Endometrium (tissue), 2 donors: ENCODE measurements around the gene APOH.

Source experiments
- FAIRE-seq: peaks from 2 replicates; lab custom pipeline; 2012; peaks lifted over from hg19 to GRCh38; lab: Jason Lieb, UNC
- donor health status: control.
- donor health status: control.

The APOH gene

DNA sequence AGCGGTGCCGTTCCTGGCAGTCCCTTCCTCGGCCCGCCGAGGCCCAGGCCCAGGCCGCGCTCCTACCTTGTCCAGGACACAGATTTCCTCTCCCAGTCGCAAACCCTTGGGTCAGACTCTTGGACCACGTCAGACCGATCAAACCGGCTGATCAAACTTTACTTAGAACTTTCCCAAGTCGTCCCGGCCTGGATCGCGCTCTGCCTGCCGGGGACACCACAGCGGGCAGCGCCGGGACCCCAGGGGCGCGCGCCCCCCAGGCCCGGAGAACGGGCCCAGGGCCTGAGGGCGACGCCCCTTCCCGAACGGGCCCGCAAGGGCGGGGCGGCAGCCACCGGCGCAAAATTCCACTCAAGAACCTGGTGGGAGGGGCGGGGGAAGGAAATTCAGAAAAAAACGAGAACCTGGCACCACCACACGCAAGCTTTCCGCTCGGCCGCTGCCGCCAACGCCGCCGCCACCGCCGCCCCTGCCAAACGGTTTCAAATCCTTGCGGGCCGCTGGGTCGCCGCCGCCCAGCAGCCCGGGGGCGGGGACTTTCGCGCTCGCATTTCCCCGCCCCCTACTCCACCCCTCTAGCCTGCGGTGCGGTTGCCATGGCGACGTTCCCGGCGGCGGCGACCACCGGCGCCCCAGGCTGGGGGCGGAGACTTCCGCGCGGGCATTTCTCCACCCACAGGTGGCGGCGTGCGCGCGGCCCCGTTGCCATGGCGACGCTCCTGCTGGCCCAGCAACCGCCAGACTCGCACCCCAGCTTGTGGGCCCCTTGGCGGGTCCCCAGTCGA is 37.4 kb downstream of the APOH start, which contains the start of gene CEP112:
CEP112 (minus strand) TSS at position 541 of the 785 bp plus-strand sequence.
- no peak for FAIRE-seq

- FAIRE-seq = no peak
Observed at GRCh38 chr17:66190738-66191592, 38.2 kb downstream of the APOH start.

- no peak for FAIRE-seq
Observed at GRCh38 chr17:66187718-66188117, 41.5 kb downstream of the APOH start.

- FAIRE-seq = no peak
Observed at GRCh38 chr17:66185862-66186261, 43.4 kb downstream of the APOH start.

GRCh38 chr17:66184392-66184791 is 44.8 kb downstream of the APOH start:
- FAIRE-seq = no peak

- FAIRE-seq = no peak
Observed at GRCh38 chr17:66183529-66183928, 45.7 kb downstream of the APOH start.

GRCh38 chr17:66178642-66179041 is 50.6 kb downstream of the APOH start:
- no peak for FAIRE-seq

- FAIRE-seq = no peak
Observed at GRCh38 chr17:66177048-66177447, 52.2 kb downstream of the APOH start.

GRCh38 chr17:66175892-66176291 is 53.3 kb downstream of the APOH start:
- no peak for FAIRE-seq

DNA sequence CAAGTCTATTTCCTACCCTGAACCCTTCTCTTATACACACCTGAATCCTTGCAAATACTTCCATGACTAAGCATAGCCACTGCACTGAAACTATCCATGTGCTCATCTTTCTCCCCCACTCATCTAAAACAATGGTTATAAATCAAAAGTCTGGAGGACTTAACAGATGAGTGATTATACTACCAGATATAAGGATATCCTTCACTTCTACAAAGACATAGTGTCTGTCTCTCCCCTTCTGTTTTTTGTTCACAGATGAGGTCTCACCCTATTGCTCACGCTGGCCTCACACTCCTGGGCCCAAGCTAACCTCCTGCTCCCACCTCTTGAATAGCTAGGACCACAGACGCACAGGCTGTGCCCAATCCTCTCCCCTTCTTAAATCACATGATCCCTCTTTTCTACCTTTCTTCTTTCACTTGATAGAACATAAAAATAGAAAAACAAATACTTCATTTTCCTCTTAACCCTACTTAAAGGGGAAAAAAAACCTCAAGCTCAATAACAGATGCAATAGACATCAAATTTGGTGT is 56.5 kb downstream of the APOH start:
- FAIRE-seq = no peak

- no peak for FAIRE-seq
Observed at GRCh38 chr17:66172144-66172543, 57.1 kb downstream of the APOH start.

- no peak for FAIRE-seq
Observed at GRCh38 chr17:66171692-66172091, 57.5 kb downstream of the APOH start.

GRCh38 chr17:66171172-66171571 is 58.0 kb downstream of the APOH start:
- no peak for FAIRE-seq

- no peak for FAIRE-seq
Observed at GRCh38 chr17:66169839-66170238, 59.4 kb downstream of the APOH start.

DNA sequence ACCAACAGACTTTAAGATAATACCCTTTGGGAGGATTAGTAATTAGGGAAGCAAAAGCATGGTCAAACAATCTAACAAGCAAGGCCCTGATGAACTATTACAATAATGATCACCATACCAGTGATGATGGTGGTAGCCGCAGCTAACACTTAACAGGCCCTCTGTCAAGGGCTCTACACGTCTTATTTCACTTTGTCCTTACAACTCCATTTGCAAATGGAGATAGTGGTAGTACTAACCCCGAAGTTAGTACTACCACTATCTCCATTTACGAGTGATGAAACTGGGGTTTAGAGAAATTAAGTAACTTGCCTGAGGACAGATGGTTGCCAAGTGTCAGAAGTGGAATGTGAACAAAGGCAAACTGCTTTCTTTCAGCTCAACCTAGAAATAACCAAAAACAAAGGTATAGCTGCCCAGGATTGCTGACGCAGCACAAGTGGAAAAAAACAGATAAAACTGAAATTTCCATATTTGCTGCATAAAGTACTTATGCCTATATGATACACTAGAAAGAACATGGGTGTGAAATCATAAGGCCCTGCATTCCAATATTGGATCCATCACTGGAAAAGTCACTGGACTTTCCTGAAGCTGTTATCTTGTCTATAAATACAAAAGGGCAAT is 61.9 kb downstream of the APOH start:
- no peak for FAIRE-seq

GRCh38 chr17:66165537-66166123 is 63.6 kb downstream of the APOH start:
- peak; percentile 97 for FAIRE-seq
